Smooth muscle cell (in vitro differentiated cells): ENCODE results near the gene ADCY2. TPM values are rescaled to one million over a fixed set of nuclear protein-coding genes. Genes with fewer than 3 reads are reported as not detected.

Experiments used
- DNase-seq: peaks from one replicate; lab custom pipeline; 2025; ENCODE audit not compliant: unreplicated experiment; lab: John Stamatoyannopoulos, UW
- H2AFZ ChIP-seq: fragments of 200-600 bp; sonication (generic); 2 replicates; pipeline ENCODE4 v1.6.0; 2016; ENCODE audit warnings: antibody characterized with exemption, low read depth, mild to moderate bottlenecking
- H3F3A ChIP-seq: fragments of 200-600 bp; sonication (generic); 2 replicates; pipeline ENCODE4 v1.6.0; 2017; ENCODE audit warnings: antibody characterized with exemption, low read depth
- H3K27ac ChIP-seq: fragments of 200-600 bp; sonication (generic); 2 replicates; pipeline ENCODE4 v1.5.1; 2016; ENCODE audit warnings: low read depth, mild to moderate bottlenecking
- H3K27me3 ChIP-seq: fragments of 200-600 bp; sonication (generic); 2 replicates; pipeline ENCODE4 v1.6.1; 2016; ENCODE audit warnings: low read depth, mild to moderate bottlenecking
- H3K36me3 ChIP-seq: fragments of 200-600 bp; sonication (generic); 2 replicates; pipeline ENCODE4 v1.5.1; 2016; ENCODE audit warnings: low read depth
- H3K4me1 ChIP-seq: fragments of 200-600 bp; sonication (generic); 2 replicates; pipeline ENCODE4 v1.5.1; 2016; ENCODE audit warnings: low read depth
- H3K4me2 ChIP-seq: fragments of 200-600 bp; sonication (generic); 2 replicates; pipeline ENCODE4 v1.6.0; 2016; ENCODE audit warnings: mild to moderate bottlenecking
- H3K4me3 ChIP-seq: fragments of 200-600 bp; sonication (generic); 2 replicates; pipeline ENCODE4 v1.5.1; 2016; ENCODE audit warnings: mild to moderate bottlenecking
- H3K79me2 ChIP-seq: fragments of 200-600 bp; sonication (generic); 2 replicates; pipeline ENCODE4 v1.6.0; 2016; ENCODE audit warnings: low read depth, mild to moderate bottlenecking
- H3K9ac ChIP-seq: fragments of 200-600 bp; sonication (generic); 2 replicates; pipeline ENCODE4 v1.6.0; 2016; ENCODE audit warnings: low read depth
- H3K9me3 ChIP-seq: fragments of 200-600 bp; sonication (generic); replicated peaks from 2 replicates; pipeline ENCODE4 v1.5.1; 2016; ENCODE audit warnings: low read depth
- H4K20me1 ChIP-seq: fragments of 200-600 bp; sonication (generic); 2 replicates; pipeline ENCODE4 v1.6.0; 2016; ENCODE audit warnings: low read depth
- CTCF ChIP-seq: fragments of 200-600 bp; sonication (generic); IDR thresholded peaks from 2 replicates; pipeline ENCODE4 v1.5.1; 2017; ENCODE audit warnings: borderline replicate concordance, mild to moderate bottlenecking, antibody characterized with exemption; ENCODE audit not compliant: insufficient read depth, poor library complexity, severe bottlenecking
- WGBS: methylation state at CpG from one replicate; pipeline ENCODE4 v1.1.7; 2016; ENCODE audit warnings: low lambda C conversion rate; 5-methylcytosine and 5-hydroxymethylcytosine counted together
- polyA plus RNA-seq: library from polyadenylated mRNA; unstranded; fragments of >200 nt; fragmentation: Nextera tagmentation; extraction: Ambion mirVana; gene quantifications from 2 replicates; pipeline ENCODE4 v1.2.1, GENCODE V29; 2016
- total RNA-seq: library from RNA; depleted of rRNA; stranded (reverse); fragments of >200 nt; gene quantifications from 2 replicates; pipeline ENCODE4 v1.2.3, GENCODE V29; 2014

Gene ADCY2
- total and polyA plus RNA-seq, 2 experiments from 2014 or later, result 2.8 to 8.0 TPM

- no peak overlapping the region for H3K27ac ChIP-seq
- no peak for DNase-seq
- no peaks in the 10 kb centered on the region for H3K9me3 ChIP-seq
- no peaks in the 10 kb centered on the region for H3F3A ChIP-seq
- 89% methylated on average over 2 of the region's 2 CpGs for WGBS
- H3K9ac ChIP-seq, result no peak overlapping the region
- H3K27me3 ChIP-seq, result no peaks in the 10 kb centered on the region
- no peak for TF ChIP-seq CTCF
- H3K4me3 ChIP-seq, result no peak overlapping the region
- H4K20me1 ChIP-seq, result no peaks in the 10 kb centered on the region
- no peaks in the 10 kb centered on the region for H3K4me1 ChIP-seq
- no peak overlapping the region for H2AFZ ChIP-seq
- no peaks in the 10 kb centered on the region for H3K79me2 ChIP-seq
- no peak overlapping the region for H3K4me2 ChIP-seq
- no peaks in the 10 kb centered on the region for H3K36me3 ChIP-seq
Observed at GRCh38 chr5:7565559-7565958, 169.6 kb downstream of the ADCY2 start.

GRCh38 chr5:7576023-7576715, 180.2 kb downstream of the ADCY2 start:
- Histone ChIP-seq H3K4me3 (no peak overlapping the region), H3K4me2 (peak overlapping the region; percentile 70), H3F3A (no peaks in the 10 kb centered on the region), H3K9ac (no peak overlapping the region), H4K20me1 (no peaks in the 10 kb centered on the region), H3K4me1 (no peaks in the 10 kb centered on the region), H3K27me3 (no peaks in the 10 kb centered on the region), H3K9me3 (no peaks in the 10 kb centered on the region), H2AFZ (peak overlapping the region; percentile 78), H3K79me2 (no peaks in the 10 kb centered on the region), H3K27ac (no peak overlapping the region), H3K36me3 (no peaks in the 10 kb centered on the region)
- TF ChIP-seq CTCF, result no peak
- DNase-seq, result peak; percentile 21
- 42% methylated on average over 7 of the region's 7 CpGs for WGBS

- Histone ChIP-seq H3F3A (no peaks in the 10 kb centered on the region), H2AFZ (no peak overlapping the region), H3K27me3 (no peaks in the 10 kb centered on the region), H3K36me3 (no peaks in the 10 kb centered on the region), H3K79me2 (no peaks in the 10 kb centered on the region), H3K9ac (no peak overlapping the region), H3K9me3 (no peaks in the 10 kb centered on the region), H3K4me1 (no peaks in the 10 kb centered on the region), H3K4me2 (no peak overlapping the region), H3K4me3 (no peak overlapping the region), H3K27ac (no peak overlapping the region), H4K20me1 (no peaks in the 10 kb centered on the region)
- TF ChIP-seq CTCF, result no peak
- no peak for DNase-seq
- whole genome bisulfite sequencing, result 92% methylated on average over 2 of the region's 2 CpGs
Observed at GRCh38 chr5:7577381-7577780, 181.4 kb downstream of the ADCY2 start.

GRCh38 chr5:7578071-7578470, 182.1 kb downstream of the ADCY2 start:
- WGBS, result 83% methylated on average over 1 of the region's 1 CpG
- H3K36me3 ChIP-seq, result no peaks in the 10 kb centered on the region
- no peaks in the 10 kb centered on the region for H3K4me1 ChIP-seq
- H4K20me1 ChIP-seq, result no peaks in the 10 kb centered on the region
- no peak overlapping the region for H3K4me3 ChIP-seq
- H3K27ac ChIP-seq, result no peak overlapping the region
- no peaks in the 10 kb centered on the region for H3K79me2 ChIP-seq
- DNase-seq, result no peak
- TF ChIP-seq CTCF, result no peak
- H2AFZ ChIP-seq, result no peak overlapping the region
- no peaks in the 10 kb centered on the region for H3K27me3 ChIP-seq
- H3K9ac ChIP-seq, result no peak overlapping the region
- H3F3A ChIP-seq, result no peaks in the 10 kb centered on the region
- no peaks in the 10 kb centered on the region for H3K9me3 ChIP-seq
- no peak overlapping the region for H3K4me2 ChIP-seq
